Stomach (tissue), 9 donors: ENCODE measurements around the gene RBL1. TPM values are rescaled to one million over a fixed set of nuclear protein-coding genes. Genes with fewer than 3 reads are reported as not detected.

Experiments used
- DNase-seq, 2 donors: peaks; one replicate each; pipeline versions ENCODE4 v3.0.0 to v3.0.0-alpha.2; 2013 to 2019
- H3K27ac ChIP-seq, 5 donors: fragments of 200-600 bp in 4 of 5; sonication (generic) in 4 of 5; one replicate each; pipeline ENCODE4 v1.5.1; 2013 to 2019; ENCODE audit warnings: mild to moderate bottlenecking in 1 of 5, moderate library complexity in 1 of 5
- H3K27me3 ChIP-seq, 3 donors: fragments of 200-600 bp; sonication (generic); one replicate each; pipeline ENCODE4 v1.5.1; 2017 to 2019; ENCODE audit warnings: mixed run types in 1 of 3
- H3K36me3 ChIP-seq, 4 donors: fragments of 200-600 bp; sonication (generic); 1 replicate in 3 of 4; 2 replicates in 1 of 4; pipeline ENCODE4 v1.5.1; 2016 to 2019
- H3K4me1 ChIP-seq, 4 donors: fragments of 200-600 bp; sonication (generic); one replicate each; pipeline ENCODE4 v1.5.1; 2016 to 2019
- H3K4me3 ChIP-seq, 4 donors: fragments of 200-600 bp; sonication (generic) in 3 of 4; one replicate each; pipeline ENCODE4 v1.5.1; 2016 to 2019; ENCODE audit warnings: mild to moderate bottlenecking in 1 of 4
- H3K9me3 ChIP-seq, 4 donors: fragments of 200-600 bp; sonication (generic); one replicate each; pipeline ENCODE4 v1.5.1; 2016 to 2019
- CTCF ChIP-seq, 7 experiments: fragments of 450-650 bp in 4 of 7; fragments of 200-600 bp in 3 of 7; sonication (generic) in 3 of 7; IDR thresholded peaks; one replicate each; pipeline ENCODE4 v1.5.1; 2016 to 2019; ENCODE audit warnings: antibody characterized with exemption in 7 of 7, control low read depth in 2 of 7, mild to moderate bottlenecking in 1 of 7
- EP300 ChIP-seq: sonication (generic); formaldehyde crosslinking; IDR thresholded peaks from one replicate; pipeline ENCODE4 v1.6.1; 2017; ENCODE audit warnings: antibody characterized with exemption
- POLR2A ChIP-seq, 4 donors: fragments of 450-650 bp; IDR thresholded peaks; one replicate each; pipeline ENCODE4 v1.6.1; 2016; ENCODE audit warnings: antibody characterized with exemption in 4 of 4, control low read depth in 2 of 4, mild to moderate bottlenecking in 1 of 4, moderate library complexity in 1 of 4
- POLR2AphosphoS5 ChIP-seq, 3 donors: sonication (generic); formaldehyde crosslinking; IDR thresholded peaks; one replicate each; pipeline ENCODE4 v1.6.1; 2016; ENCODE audit warnings: antibody characterized with exemption in 3 of 3
- WGBS, 5 donors: extraction: QIAGEN DNeasy Blood & Tissue Kit in 3 of 5; methylation state at CpG; one replicate each; pipeline versions ENCODE4 v1.1.5 to v1.1.7; 2013 to 2018; 5-methylcytosine and 5-hydroxymethylcytosine counted together
- intact Hi-C: fragments of 100-400 bp; cut with DNase I; formaldehyde crosslinking; loops from one replicate; pipeline ENCODE4 v1.15.1; 2023; ENCODE audit warnings: low total_unique reads
- polyA plus RNA-seq, 3 donors: library from polyadenylated mRNA; stranded (reverse); fragments of 200-250 nt; gene quantifications; one replicate each; pipeline ENCODE4 v1.2.3, GENCODE V29; 2013
- total RNA-seq, 5 donors: library from RNA; depleted of rRNA; stranded (reverse); fragments of >200 nt; gene quantifications; one replicate each; pipeline versions ENCODE4 v1.1.0 to v1.2.3, GENCODE V29; 2014 to 2016
- donor health status: healthy with polysubstance abuse.
- donor health status: Bipolar disorder and iron deficiency.
- donor health status: healthy.

Gene RBL1
- total and polyA plus RNA-seq, 8 donors: 1.5 to 13.0 (median 2.5) TPM

GRCh38 chr20:36959242-36959641, 136.6 kb downstream of the RBL1 start:
- 72 to 88% (median 83%) methylated on average over 4 of the region's 4 CpGs for WGBS, 5 donors
- no peak for DNase-seq
- Histone ChIP-seq H3K27me3 (no peaks in the 10 kb centered on the region), H3K4me1 (peaks cover 8 to 20% (median 16%) of the 10 kb centered on the region in 4 donors), H3K27ac (no peak overlapping the region), H3K36me3 (no peaks in the 10 kb centered on the region), H3K4me3 (no peak overlapping the region), H3K9me3 (peaks cover 0 to 16% (median 8%) of the 10 kb centered on the region in 4 donors)
- intact Hi-C loops: no loop called here
- no peak for TF ChIP-seq CTCF (IDR thresholded peaks at IDR 0.05)
- TF ChIP-seq POLR2AphosphoS5 (IDR thresholded peaks at IDR 0.05): no peak
- no peak for TF ChIP-seq POLR2A (IDR thresholded peaks at IDR 0.05)
- no peak for TF ChIP-seq EP300

GRCh38 chr20:36957875-36958667, 137.7 kb downstream of the RBL1 start:
- Histone ChIP-seq H3K4me3 (no peak overlapping the region), H3K27ac (no peak overlapping the region), H3K9me3 (peaks cover 0 to 14% (median 8%) of the 10 kb centered on the region in 4 donors), H3K36me3 (no peaks in the 10 kb centered on the region), H3K4me1 (peaks cover 8 to 23% (median 21%) of the 10 kb centered on the region in 4 donors), H3K27me3 (no peaks in the 10 kb centered on the region)
- peak in 1 of 2 donors; percentile 28 for DNase-seq
- intact Hi-C loops: no loop called here
- TF ChIP-seq POLR2AphosphoS5 (IDR thresholded peaks at IDR 0.05) (no peak), EP300 (no peak), CTCF (IDR thresholded peaks at IDR 0.05) (no peak), POLR2A (IDR thresholded peaks at IDR 0.05) (no peak)
- WGBS, 5 donors: 84 to 94% (median 88%) methylated on average over 10 of the region's 10 CpGs

GRCh38 chr20:36956674-36957073, 139.1 kb downstream of the RBL1 start:
- Histone ChIP-seq H3K36me3 (no peaks in the 10 kb centered on the region), H3K4me1 (peaks cover 14 to 32% (median 30%) of the 10 kb centered on the region in 4 donors), H3K4me3 (no peak overlapping the region), H3K27me3 (no peaks in the 10 kb centered on the region), H3K27ac (no peak overlapping the region), H3K9me3 (peaks cover 0 to under 1% (median 0%) of the 10 kb centered on the region in 4 donors)
- DNase-seq: no peak
- 69 to 85% (median 78%) methylated on average over 2 of the region's 2 CpGs for WGBS, 5 donors
- intact Hi-C loops: no loop called here
- no peak for TF ChIP-seq POLR2A (IDR thresholded peaks at IDR 0.05)
- no peak for TF ChIP-seq EP300
- TF ChIP-seq POLR2AphosphoS5 (IDR thresholded peaks at IDR 0.05): no peak
- no peak for TF ChIP-seq CTCF (IDR thresholded peaks at IDR 0.05)

DNA sequence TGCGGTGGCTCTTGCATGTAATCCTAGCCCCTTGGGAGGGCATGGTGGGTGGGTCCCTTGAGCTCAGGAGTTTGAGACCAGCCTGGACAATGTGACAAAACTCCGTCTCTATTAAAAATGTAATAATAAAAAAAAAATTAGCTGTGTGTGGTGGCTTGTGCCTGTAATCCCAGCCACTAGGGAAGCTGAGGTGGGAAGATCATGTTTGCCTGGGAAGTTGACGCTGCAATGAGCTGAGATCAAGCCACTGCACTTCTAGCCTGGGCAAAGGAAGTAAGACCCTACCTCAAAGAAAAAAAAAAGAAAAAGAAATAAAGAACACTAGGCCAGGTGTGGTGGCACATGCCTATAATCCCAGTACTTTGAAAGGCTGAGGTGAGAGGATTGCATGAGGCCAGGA, 139.8 kb downstream of the RBL1 start:
- no peak for TF ChIP-seq POLR2AphosphoS5 (IDR thresholded peaks at IDR 0.05)
- no peak for TF ChIP-seq CTCF (IDR thresholded peaks at IDR 0.05)
- no peak for TF ChIP-seq POLR2A (IDR thresholded peaks at IDR 0.05)
- no peak for TF ChIP-seq EP300
- no peaks in the 10 kb centered on the region for H3K27me3 ChIP-seq
- DNase-seq: no peak
- no peak overlapping the region for H3K4me3 ChIP-seq
- no peaks in the 10 kb centered on the region for H3K9me3 ChIP-seq
- intact Hi-C loops: no loop called here
- 60 to 86% (median 75%) methylated on average over 3 of the region's 3 CpGs for WGBS, 5 donors
- H3K27ac ChIP-seq: peak overlapping the region in 3 of 5 donors; percentile 67 to 78 (median 70)
- no peaks in the 10 kb centered on the region for H3K36me3 ChIP-seq
- H3K4me1 ChIP-seq: peaks cover 14 to 32% (median 30%) of the 10 kb centered on the region in 4 donors
